KBM-7 (cell line): Measurements from ENCODE around the gene VWA2.

ENCODE experiments used
- DNase-seq: peaks from one replicate; pipeline ENCODE4 v3.0.0-alpha.2; 2015
- in situ Hi-C: fragments of 300-500 bp; cut with MboI; formaldehyde crosslinking; loops from 2 replicates; pipeline ENCODE4 v1.14.3; 2020; ENCODE audit warnings: low sequenced_read_pairs, low pct_unique_long_range_greater_than_20kb, mixed read lengths

Gene VWA2

DNA sequence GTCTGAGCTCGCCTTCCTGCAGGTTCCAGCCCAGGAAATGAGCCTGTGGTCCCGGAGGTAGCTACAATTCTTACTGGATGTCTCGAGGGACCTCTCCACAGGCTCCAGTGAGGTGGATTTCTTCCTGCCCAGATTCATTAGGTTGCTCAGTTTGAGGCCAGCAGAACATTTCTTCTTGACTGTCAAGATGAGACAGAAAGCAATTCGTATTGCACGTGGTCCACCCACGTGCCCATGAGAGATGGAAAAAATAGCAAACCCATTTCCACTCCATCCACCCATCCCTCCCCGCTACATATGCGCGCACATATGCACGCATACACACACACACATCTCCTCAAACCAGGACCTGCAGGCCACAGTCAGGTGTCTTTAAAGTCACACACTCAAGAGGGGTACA is 68.7 kb downstream of the VWA2 start:
- in situ Hi-C loops: no loop called here

DNA sequence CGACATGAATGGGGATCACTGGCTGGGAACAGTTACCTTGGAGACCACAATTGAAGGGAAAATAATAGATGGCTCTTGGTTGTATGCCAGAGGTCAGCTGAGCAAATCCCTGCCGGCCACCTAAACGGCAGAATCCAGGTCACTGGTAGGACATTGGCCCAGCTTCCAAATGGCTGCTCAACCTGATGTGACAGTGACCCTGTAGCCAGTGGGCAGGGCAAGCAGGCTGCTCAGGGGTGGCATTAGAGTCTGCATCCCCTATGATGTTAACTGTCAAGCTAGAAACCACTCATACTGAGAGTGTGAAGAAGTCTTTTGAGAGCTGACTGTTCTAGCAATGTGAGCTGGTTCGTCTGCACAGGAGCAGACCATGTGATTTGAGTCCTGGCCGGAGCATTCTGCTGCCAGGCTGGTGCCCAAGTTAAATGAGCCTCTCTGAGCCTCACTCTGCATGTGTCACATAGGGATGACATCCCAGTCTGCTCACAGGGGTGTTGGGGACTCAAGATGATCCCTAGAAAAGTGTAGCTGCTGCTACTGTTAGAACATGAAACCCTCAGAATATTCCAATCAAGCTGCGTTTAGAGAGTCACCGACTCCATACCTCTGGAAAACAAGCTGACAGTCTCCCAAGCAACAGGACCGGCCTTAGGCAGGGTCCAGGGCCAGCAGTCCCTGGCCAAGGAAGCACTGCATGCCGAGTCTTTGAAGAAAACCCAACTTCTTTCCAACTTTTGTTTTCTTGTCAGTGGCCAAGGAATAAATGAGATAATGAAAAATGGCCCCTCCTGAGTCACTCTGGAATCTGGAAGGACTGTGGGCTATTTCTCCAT is 69.7 kb downstream of the VWA2 start:
- in situ Hi-C loops: no loop called here
- DNase-seq: no peak

More for the DNA sequence above, 68.7 kb downstream of the VWA2 start:
- no peak for DNase-seq

- no peak for DNase-seq
- in situ Hi-C loops: no loop called here
These were observed 70.3 kb downstream of the VWA2 start for GRCh38 chr10:114309364-114309651.

GRCh38 chr10:114310346-114310745 is 71.3 kb downstream of the VWA2 start:
- no peak for DNase-seq
- in situ Hi-C loops: no loop called here

- in situ Hi-C loops: no loop called here
- no peak for DNase-seq
These were observed 72.0 kb downstream of the VWA2 start for GRCh38 chr10:114311023-114311422.

GRCh38 chr10:114311496-114312209 is 72.6 kb downstream of the VWA2 start:
- in situ Hi-C loops: no loop called here
- no peak for DNase-seq

GRCh38 chr10:114313139-114313538 is 74.1 kb downstream of the VWA2 start:
- DNase-seq: no peak
- in situ Hi-C loops: no loop called here

DNA sequence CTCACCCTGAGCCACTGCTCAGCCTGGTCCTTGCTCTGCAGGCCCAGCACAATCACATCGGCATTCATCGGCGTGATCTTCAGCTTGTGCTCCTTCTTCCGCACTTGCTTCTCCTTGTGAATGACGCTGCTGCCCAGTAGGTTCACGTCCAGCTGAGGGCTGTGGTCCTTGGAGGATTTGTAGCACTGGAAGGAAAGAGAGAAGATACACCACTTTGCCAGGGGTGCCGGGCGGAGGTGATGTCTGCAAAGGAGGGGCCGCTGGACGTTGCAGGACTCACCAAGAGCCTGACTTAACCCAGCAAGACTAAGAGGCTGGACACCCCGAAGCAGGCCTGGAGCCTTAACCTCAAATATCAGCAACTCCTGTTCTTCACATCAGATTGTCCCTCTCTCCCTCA is 74.8 kb downstream of the VWA2 start:
- in situ Hi-C loops: no loop called here
- DNase-seq: no peak

DNA sequence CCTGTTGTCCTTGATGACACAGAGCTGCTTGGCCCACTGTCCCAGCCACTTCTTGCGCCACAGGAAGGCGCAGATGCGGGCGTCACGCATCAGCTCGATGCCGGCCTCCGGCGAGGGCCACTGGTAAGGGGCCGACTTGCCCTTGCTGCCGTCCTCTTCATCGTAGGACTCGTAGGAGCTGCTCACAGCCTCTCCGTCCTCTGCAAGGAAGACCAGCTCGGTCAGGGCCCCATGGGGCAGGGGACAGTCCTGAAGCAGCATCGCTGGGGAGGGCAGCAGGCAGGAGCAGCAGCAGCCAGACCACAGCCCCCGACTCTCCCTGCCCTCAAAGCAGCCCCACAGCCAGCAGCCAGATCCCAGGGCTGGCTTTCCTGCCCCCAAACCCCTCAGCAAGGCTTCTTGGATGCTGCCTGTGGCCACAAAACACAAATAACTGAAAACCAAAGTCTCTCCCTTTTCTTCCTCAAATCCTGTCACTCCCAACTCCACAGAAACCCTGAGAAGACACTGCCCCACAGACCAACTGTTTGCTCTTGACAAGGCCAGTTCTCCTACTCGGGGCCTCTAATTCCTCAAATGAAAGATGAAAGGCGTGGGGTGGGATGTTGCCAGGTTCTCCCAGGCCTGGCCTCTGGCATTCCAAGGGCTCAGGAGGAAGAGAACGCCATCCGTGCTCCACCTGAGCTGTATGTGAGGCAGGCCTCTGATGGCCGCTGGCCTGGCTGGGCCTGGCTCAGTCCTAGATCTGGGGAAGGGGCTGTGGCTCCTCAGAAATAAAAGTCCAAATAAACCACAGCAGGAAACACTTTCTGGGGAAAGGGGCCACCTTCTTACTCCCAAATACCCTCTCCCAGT is 76.7 kb downstream of the VWA2 start:
- DNase-seq: no peak
- in situ Hi-C loops: no loop called here

DNA sequence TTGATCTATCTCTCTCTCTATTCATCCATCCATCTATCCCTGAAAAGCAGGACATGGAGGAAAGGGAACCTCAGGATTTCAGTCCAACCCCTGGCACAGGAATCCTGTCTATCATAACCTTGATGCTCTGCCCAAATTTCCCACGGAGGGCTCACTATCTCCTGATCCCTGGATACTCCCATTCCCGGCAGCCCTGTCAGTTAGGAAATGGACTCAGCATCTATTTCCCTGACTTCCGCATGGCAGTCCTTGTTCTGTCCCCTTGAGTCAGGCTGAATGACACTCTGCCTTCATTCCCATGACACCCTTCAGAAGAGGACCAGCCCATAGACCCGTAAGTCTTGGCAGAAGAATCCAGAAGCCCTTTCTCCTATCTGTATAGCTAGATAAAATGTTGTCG is 77.7 kb downstream of the VWA2 start:
- in situ Hi-C loops: no loop called here
- no peak for DNase-seq

- DNase-seq: no peak
- in situ Hi-C loops: no loop called here
These were observed 80.6 kb downstream of the VWA2 start for GRCh38 chr10:114319406-114320248.

GRCh38 chr10:114320249-114321116 is 81.4 kb downstream of the VWA2 start:
- DNase-seq: no peak
- in situ Hi-C loops: no loop called here

DNA sequence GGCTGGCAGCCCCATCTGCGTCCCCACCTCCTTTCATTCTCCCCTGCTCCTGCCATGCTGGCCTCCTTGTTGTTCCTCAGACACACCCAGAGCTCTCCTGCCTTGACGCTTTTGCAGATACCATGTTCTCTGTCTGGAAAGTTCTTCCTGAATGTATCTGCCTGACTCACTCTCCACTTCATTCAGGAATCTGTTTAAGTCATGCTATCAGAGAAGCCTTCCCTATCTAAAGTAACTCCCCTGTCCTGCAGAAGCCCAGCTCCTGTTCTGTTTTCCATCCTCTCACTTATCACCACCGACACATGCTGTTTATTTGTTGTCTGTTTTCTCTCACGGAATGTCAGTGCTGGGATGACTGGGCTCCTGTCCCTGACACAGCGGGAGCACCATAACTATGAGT is 83.3 kb downstream of the VWA2 start:
- in situ Hi-C loops: no loop called here
- DNase-seq: no peak

DNA sequence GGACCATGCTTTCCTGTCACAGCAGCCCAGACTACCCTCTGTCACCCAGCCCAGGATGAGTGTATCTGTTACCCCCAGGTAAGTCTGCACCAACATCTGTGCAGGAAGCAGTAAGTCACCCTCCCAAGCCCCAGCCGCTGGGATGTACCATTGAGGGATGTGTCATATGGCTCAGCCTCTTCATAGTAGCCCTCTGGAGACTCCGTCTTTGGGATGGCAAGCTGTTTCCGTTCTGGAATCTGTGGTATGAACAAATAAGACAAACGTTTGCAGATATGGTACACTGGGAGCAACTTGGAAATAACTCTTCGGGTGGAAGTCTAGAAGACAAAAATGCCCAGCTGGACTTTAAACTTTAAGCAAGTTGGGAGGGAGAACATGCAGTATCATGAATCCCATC is 84.0 kb downstream of the VWA2 start:
- no peak for DNase-seq
- in situ Hi-C loops: no loop called here

- in situ Hi-C loops: no loop called here
- DNase-seq: no peak
These were observed 87.7 kb downstream of the VWA2 start for GRCh38 chr10:114326795-114327194.

DNA sequence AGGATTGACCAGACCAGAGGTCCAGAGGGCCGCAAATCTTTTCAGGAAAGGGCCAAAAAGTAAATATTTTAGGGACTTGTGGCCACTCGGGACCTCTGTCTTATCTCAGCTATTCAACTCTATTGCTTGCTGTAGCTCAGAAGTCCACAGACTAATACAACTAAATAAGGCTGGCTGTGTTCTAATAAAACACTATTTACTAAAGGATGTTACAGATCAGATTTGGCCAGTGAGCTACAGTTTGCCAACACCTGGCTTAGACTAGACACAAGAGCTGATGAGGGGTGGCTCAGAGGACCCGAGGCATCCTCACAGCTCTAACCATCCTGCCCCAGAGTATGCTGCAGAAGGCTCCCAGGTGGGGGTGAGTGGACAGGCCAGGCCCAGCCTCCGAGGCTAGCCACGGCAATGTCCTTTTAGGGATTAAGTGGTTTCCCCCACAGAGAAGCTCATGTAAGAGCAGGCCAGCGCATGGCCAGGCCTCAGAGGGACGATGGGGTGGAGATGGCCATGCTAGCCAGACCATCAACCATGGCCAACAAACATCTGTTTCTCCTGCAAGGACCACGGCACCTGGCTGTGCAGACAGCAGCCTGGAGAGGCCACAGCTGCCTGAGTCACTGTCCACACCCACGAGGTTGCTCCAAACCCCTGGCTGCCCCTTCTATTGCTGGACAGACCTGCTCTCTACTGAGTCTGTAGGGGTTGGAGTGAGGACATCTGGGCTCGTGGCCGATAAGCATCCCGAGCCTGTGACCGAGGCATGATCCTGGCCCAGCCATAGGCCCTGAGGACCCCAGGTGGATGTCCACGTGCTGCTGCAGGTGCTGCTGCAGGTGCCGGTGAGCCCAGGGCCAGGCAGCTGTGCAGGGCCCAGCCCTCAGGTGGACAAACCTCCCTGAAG is 88.7 kb downstream of the VWA2 start:
- in situ Hi-C loops: no loop called here
- no peak for DNase-seq

DNA sequence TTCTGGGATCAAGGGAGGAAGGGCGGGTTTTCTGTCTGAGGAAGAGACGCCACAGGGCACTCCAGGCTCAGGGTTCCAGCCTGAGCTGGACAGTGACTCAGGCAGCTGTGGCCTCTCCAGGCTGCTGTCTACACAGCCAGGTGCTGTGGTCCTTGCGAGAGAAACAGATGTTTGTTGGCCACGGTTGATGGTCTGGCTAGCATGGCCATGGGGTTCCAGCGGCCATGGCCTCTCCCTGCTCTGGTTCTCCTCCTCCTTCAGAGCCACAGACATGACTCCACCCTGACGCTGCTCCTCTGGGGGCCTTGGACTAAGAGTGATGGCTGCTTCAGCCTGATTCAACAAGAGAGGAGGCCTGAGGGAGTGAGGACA is 89.4 kb downstream of the VWA2 start:
- in situ Hi-C loops: no loop called here

More for the DNA sequence above, 89.4 kb downstream of the VWA2 start:
- no peak for DNase-seq
